GM20000 (cell line): ENCODE results near the gene XXYLT1.
"Not testable (repeated sequence)": the region's sequence is repeated elsewhere in the genome, so short reads cannot be mapped to it uniquely, and the experiment has no call there.

Experiments
- DNase-seq: peaks from one replicate; pipeline ENCODE4 v3.0.0; 2012; ENCODE audit warnings: low spot score
- TF ChIP-seq, protein P1 (sequence below): IDR thresholded peaks from 2 replicates; pipeline ENCODE4 v1.5.1; 2012; ENCODE audit warnings: mild to moderate bottlenecking, control low read depth; ENCODE audit errors: extremely low read depth, missing control alignments

XXYLT1 gene

DNA sequence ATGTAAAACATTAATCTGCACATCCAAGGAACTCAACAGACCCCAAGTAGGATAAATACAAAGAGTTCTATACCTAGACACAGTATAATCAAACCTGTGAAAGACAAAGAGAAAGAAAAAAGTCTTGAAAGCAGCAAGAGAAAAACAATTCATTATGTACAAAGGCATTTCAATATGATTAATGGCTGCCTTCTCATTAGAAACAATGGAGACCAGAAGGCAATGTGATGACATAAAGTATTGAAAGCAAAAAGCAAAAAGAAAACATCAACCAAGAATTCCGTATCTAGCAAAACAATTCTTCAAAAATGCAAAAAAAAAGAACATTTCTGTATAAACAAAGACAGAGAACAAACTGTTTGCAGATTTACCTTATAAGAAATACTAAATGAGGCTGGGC lies 81.1 kb downstream of the XXYLT1 start:
- TF ChIP-seq, protein P1, sequence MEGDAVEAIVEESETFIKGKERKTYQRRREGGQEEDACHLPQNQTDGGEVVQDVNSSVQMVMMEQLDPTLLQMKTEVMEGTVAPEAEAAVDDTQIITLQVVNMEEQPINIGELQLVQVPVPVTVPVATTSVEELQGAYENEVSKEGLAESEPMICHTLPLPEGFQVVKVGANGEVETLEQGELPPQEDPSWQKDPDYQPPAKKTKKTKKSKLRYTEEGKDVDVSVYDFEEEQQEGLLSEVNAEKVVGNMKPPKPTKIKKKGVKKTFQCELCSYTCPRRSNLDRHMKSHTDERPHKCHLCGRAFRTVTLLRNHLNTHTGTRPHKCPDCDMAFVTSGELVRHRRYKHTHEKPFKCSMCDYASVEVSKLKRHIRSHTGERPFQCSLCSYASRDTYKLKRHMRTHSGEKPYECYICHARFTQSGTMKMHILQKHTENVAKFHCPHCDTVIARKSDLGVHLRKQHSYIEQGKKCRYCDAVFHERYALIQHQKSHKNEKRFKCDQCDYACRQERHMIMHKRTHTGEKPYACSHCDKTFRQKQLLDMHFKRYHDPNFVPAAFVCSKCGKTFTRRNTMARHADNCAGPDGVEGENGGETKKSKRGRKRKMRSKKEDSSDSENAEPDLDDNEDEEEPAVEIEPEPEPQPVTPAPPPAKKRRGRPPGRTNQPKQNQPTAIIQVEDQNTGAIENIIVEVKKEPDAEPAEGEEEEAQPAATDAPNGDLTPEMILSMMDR: no peak
- DNase-seq: no peak

DNA sequence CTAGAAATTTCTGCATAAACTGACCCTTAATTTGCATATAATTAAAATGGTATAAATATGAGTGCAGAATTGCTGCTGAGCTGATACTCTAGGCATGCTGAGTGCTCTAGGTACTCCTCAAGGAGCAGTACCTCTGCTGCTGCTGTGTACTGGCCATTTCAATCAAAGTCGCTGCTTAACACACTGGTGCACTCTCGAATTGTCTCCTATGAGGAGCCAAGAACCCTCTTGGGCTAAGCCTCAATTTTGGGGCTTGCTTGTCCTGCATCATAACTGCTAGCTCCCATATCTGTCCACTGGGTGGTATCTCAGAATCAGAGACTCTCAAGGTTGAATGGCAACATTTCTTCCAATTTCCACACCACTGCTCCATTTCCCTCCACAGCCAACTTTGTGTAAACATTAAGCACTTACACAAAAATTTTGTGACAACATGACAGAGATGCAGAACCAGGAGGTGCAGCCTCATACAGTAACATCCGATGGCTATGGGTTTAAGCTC lies 82.5 kb downstream of the XXYLT1 start:
- TF ChIP-seq, protein P1: no peak
- DNase-seq: no peak

DNA sequence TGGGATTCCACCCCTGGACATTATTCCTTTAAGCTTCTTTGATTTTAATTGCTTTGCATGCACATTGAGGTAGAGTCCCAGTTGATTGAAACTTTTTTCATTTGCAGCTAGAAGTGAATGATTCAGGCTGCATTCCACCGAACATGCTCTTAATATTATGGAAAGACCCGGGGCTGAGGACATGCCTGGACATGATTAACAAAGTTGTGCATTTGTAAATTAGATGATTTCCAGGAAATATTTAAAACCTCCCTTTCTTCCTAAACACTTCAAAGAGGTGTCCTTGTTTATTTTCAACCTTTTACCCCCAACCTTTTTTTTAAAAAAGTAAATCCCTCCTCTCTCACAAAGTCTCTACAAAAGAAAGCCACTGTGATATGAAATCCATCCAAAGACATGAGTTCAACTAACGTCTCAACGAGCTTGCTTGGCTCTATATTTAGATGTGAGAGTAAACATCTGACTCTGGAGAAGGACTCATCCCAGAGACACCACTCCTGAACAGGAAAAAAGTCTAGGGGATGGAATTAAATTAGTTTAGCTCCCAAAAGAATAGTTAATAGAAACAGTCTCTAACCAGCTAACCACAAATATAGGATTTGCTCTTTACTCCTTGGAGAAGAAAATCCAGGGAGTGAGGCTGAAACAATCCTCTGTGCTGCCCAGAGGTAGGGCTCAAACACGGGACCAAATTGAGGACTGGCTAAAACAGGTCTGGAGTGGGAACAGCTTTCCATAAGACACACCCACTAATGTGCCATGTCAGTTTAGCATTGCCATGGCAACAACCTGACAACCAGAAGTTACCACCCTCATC lies 83.1 kb downstream of the XXYLT1 start:
- no peak for DNase-seq

DNA sequence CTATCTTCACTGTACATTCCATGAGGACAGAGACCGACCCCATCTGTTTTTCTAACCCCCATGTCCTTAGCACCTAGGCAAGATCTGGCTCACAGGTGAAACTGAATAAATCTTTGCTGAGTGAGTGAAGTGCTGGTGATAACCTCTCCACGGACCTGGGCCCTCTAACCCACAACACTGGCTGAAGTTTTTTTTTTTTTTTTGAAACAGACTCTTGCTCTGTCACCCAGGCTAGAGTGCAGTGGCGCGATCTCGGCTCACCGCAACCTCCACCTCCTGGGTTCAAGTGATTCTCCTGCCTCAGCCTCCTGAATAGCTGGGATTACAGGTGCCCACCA lies 84.3 kb downstream of the XXYLT1 start:
- not testable (repeated sequence) for DNase-seq

More for the DNA sequence above, 83.1 kb downstream of the XXYLT1 start:
- TF ChIP-seq, protein P1: no peak

DNA sequence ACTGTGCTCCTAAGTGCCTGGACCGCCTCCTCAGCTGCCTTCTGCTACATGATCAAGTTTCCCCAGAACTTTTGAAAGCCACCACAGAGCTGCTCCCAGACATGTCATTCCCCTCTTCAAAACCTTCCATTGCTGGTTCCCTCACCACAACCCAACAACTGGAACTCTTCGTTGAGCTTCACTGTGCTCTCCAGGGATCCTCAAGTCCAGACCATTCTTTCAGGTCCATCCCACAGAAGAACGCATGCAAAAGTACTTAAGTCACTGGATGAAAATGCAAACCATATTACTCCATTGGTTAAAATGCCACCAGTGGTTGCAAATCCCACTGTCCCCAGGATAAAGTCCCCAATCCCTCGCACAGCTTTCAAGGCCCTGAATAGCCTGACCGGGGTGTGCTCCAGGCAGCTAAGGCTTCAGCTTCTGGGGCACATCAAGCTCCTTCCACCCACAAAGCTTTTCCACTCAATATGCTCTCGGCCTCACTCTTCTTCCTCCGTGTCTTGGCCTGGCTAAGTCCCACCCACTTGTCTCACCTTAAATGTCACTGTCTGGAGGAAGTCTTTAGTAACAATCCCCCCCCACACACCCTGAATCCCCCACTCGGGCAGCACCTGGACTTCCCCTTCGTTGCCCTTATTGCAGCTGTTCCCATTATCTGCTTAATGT lies 84.8 kb downstream of the XXYLT1 start:
- TF ChIP-seq, protein P1: no peak
- peak; percentile 43 for DNase-seq

DNA sequence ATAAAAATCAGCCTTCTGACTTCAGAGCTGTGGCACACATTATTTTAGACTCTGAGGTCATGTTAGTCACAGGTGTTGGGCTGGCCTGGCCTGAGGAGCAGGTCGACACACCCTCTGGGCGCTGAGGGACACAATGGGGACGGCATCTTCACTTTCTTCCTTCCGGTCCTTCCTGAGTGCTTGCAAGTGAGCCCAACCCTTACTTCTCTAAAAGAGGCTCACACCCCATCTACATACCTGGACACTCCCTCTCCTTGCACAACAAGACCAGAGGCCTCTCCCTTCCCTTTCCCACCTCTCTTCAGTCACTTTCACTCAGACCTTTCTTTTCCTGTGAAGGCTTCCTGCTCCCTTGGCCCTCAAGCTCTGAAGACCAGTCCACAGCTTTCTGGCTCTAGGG lies 85.4 kb downstream of the XXYLT1 start:
- TF ChIP-seq, protein P1: no peak
- no peak for DNase-seq

DNA sequence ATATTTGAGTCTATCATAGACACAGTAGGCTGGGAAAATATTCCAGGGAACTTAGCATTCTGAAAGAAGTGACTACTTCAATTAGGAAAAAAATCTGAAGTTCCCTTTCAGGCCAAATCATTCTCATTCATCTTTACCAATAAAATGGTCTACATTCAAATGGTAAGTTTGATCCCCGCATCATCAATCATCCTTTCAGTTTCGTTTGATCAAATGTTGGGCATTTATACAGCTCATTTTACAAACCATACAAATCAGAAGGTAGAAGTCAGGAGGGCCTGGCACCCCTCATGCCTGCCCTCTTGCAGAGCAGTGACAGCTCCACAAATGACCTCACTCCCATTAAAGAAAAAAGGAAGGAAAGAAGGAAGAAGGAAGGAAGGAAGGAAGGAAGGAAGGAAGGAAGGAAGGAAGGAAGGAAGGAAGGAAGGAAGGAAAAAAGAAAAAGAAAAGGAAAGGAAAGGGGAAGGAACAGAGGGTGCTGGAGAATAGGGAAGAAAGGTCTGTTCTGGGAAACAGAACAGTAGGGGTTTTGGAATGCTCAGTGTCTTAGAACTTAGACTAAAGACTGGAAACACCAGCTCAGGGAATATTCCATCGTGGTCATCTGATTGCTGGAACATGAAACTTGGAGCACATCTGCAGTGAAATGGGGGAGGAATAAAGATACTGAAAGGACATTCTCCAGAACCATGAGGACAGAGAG lies 86.1 kb downstream of the XXYLT1 start:
- TF ChIP-seq, protein P1: no peak
- DNase-seq: no peak
